HCT116 (cell line): Measurements from ENCODE around the gene TRPV2. TPM values are rescaled to one million over a fixed set of nuclear protein-coding genes. Genes with fewer than 3 reads are reported as not detected.

ENCODE experiments used
- ATAC-seq: fragments of 200-7000 bp; cut with Tn5 transposase; 2 replicates; pipeline ENCODE4 v1.9.1; 2020; ENCODE audit warnings: mild to moderate bottlenecking, moderate library complexity
- BruUV-seq: library from RNA; stranded (reverse); fragments of 400-500 nt; replicated peaks from 2 replicates; lab custom pipeline; 2021; lab: Mats Ljungman, UMichigan
- CTCF ChIA-PET: fragments of 300-600 bp; sonication (Branson Sonifier 250); formaldehyde crosslinking; loops from one replicate; lab custom pipeline; 2021; ENCODE audit warnings: antibody characterized with exemption; lab: Charles Lee
- POLR2A ChIA-PET: fragments of 300-600, 350-600 bp; sonication (Branson Sonifier 250); formaldehyde crosslinking; loops from one replicate; lab custom pipeline; 2021; ENCODE audit warnings: antibody characterized with exemption; lab: Charles Lee
- RAD21 ChIA-PET, 2 experiments: fragments of 300-600 bp; sonication (Branson Sonifier 250); formaldehyde crosslinking; loops; one replicate each; lab custom pipeline; 2023; ENCODE audit warnings: low total read pairs in 2 of 2; ENCODE audit not compliant: uncharacterized antibody in 2 of 2, unreplicated experiment in 2 of 2, low non-redundant PET in 1 of 2; lab: Charles Lee
- DNase-seq: peaks from one replicate; pipeline ENCODE4 v3.0.0-alpha.2; 2010; ENCODE audit warnings: low read depth, low spot score
- H2AFZ ChIP-seq: fragments of 200-600 bp; shearing (Covaris generic), sonication (generic); 2 replicates; pipeline ENCODE4 v1.6.1; 2017; ENCODE audit warnings: low read depth, mixed run types, mixed read lengths, antibody characterized with exemption, low read length; ENCODE audit not compliant: poor library complexity, severe bottlenecking
- H3K27ac ChIP-seq: 2 replicates; pipeline ENCODE4 v1.5.1; 2012; ENCODE audit warnings: low read depth, low read length
- H3K27me3 ChIP-seq: fragments of 200-600 bp; sonication (generic); 2 replicates; pipeline ENCODE4 v1.6.1; 2016; ENCODE audit warnings: mixed run types, low read length, mixed read lengths; ENCODE audit not compliant: insufficient read depth
- H3K36me3 ChIP-seq, 2 experiments: fragments of 200-500 bp in 1 of 2; fragments of 200-600 bp in 1 of 2; sonication (Bioruptor generic) in 1 of 2; sonication (generic) in 1 of 2; 2 replicates each; pipeline versions ENCODE4 v1.5.1 to v1.6.1; 2014 to 2016; ENCODE audit warnings: low read length in 2 of 2, inconsistent platforms in 1 of 2, mixed read lengths in 1 of 2, mixed run types in 1 of 2; ENCODE audit not compliant: insufficient read depth in 2 of 2, control insufficient read depth in 1 of 2
- H3K4me1 ChIP-seq, 2 experiments: fragments of 200-600 bp in 1 of 2; sonication (generic) in 1 of 2; 2 replicates each; pipeline versions ENCODE4 v1.5.1 to v1.6.1; 2012 to 2017; ENCODE audit warnings: low read length in 2 of 2, inconsistent platforms in 1 of 2, mild to moderate bottlenecking in 1 of 2, mixed read lengths in 1 of 2, mixed run types in 1 of 2, moderate library complexity in 1 of 2; ENCODE audit not compliant: insufficient read depth in 2 of 2, control insufficient read depth in 1 of 2
- H3K4me2 ChIP-seq: fragments of 200-600 bp; sonication (generic); 2 replicates; pipeline ENCODE4 v1.6.1; 2017; ENCODE audit warnings: mixed run types, low read length, mixed read lengths
- H3K4me3 ChIP-seq, 2 experiments: fragments of 200-600 bp in 1 of 2; sonication (generic) in 1 of 2; replicated peaks in 1 of 2; 2 replicates each; pipeline ENCODE4 v1.5.1; 2011 to 2016; ENCODE audit warnings: low read length in 2 of 2, control low read depth in 1 of 2, low read depth in 1 of 2, mild to moderate bottlenecking in 1 of 2, mixed read lengths in 1 of 2, mixed run types in 1 of 2
- H3K79me2 ChIP-seq: fragments of 200-600 bp; sonication (generic); 2 replicates; pipeline ENCODE4 v1.6.1; 2017; ENCODE audit warnings: mild to moderate bottlenecking, mixed run types, low read length, moderate library complexity, mixed read lengths; ENCODE audit not compliant: insufficient read depth
- H3K9ac ChIP-seq: fragments of 200-600 bp; sonication (generic); 2 replicates; pipeline ENCODE4 v1.6.1; 2016; ENCODE audit warnings: low read length, mixed read lengths
- H3K9me2 ChIP-seq: fragments of 200-600 bp; sonication (generic), shearing (Covaris generic); 2 replicates; pipeline ENCODE4 v1.6.1; 2017; ENCODE audit warnings: mixed run types, mild to moderate bottlenecking, moderate library complexity; ENCODE audit not compliant: insufficient read depth
- H3K9me3 ChIP-seq, 2 experiments: fragments of 200-500 bp in 1 of 2; fragments of 200-600 bp in 1 of 2; sonication (Bioruptor generic) in 1 of 2; sonication (generic) in 1 of 2; 2 replicates each; pipeline ENCODE4 v1.6.1; 2014 to 2017; ENCODE audit warnings: low read length in 2 of 2, mixed read lengths in 2 of 2, inconsistent platforms in 1 of 2, low read depth in 1 of 2, mild to moderate bottlenecking in 1 of 2, mixed run types in 1 of 2, moderate library complexity in 1 of 2; ENCODE audit not compliant: control insufficient read depth in 1 of 2, insufficient read depth in 1 of 2
- H4K20me1 ChIP-seq: fragments of 200-600 bp; sonication (generic), shearing (Covaris generic); 2 replicates; pipeline ENCODE4 v1.6.1; 2017; ENCODE audit warnings: mixed run types, mild to moderate bottlenecking, moderate library complexity; ENCODE audit not compliant: insufficient read depth
- CBX3 ChIP-seq: IDR thresholded peaks from 2 replicates; pipeline ENCODE4 v1.6.1; 2012; ENCODE audit warnings: low read depth
- CEBPB ChIP-seq: IDR thresholded peaks from 2 replicates; pipeline ENCODE4 v1.6.1; 2012; ENCODE audit warnings: low read depth
- ELF1 ChIP-seq: IDR thresholded peaks from 2 replicates; pipeline ENCODE4 v1.6.1; 2012; ENCODE audit warnings: low read depth, borderline replicate concordance
- EZH2 ChIP-seq: fragments of 200-600 bp; sonication (generic); IDR thresholded peaks from 2 replicates; pipeline ENCODE4 v1.6.1; 2017; ENCODE audit warnings: antibody characterized with exemption, mixed run types
- POLR2A ChIP-seq: IDR thresholded peaks from 2 replicates; pipeline ENCODE4 v1.7.0; 2011; ENCODE audit warnings: borderline replicate concordance; ENCODE audit not compliant: insufficient read depth, insufficient read length; ENCODE audit errors: extremely low read depth
- POLR2AphosphoS5 ChIP-seq: IDR thresholded peaks from 2 replicates; pipeline ENCODE4 v1.6.1; 2011; ENCODE audit warnings: mild to moderate bottlenecking, low read depth, low read length, moderate library complexity
- RAD21 ChIP-seq: IDR thresholded peaks from 2 replicates; pipeline ENCODE4 v1.6.1; 2012; ENCODE audit warnings: low read depth, mild to moderate bottlenecking
- SIN3A ChIP-seq: IDR thresholded peaks from 2 replicates; pipeline ENCODE4 v1.6.1; 2012; ENCODE audit warnings: low read depth
- SP1 ChIP-seq: IDR thresholded peaks from 2 replicates; pipeline ENCODE4 v1.6.1; 2012; ENCODE audit warnings: low read depth
- SRF ChIP-seq: IDR thresholded peaks from 2 replicates; pipeline ENCODE4 v1.6.1; 2012; ENCODE audit warnings: low read depth
- TCF7L2 ChIP-seq: IDR thresholded peaks from 2 replicates; pipeline ENCODE4 v1.7.0; 2011; ENCODE audit warnings: borderline replicate concordance, inconsistent platforms; ENCODE audit not compliant: insufficient read depth, insufficient read length; ENCODE audit errors: extremely low read depth
- YY1 ChIP-seq: IDR thresholded peaks from 2 replicates; pipeline ENCODE4 v1.6.1; 2011; ENCODE audit warnings: low read length, low read depth, moderate library complexity, mild to moderate bottlenecking; ENCODE audit not compliant: insufficient replicate concordance; ENCODE audit errors: extremely low read depth
- ZFX ChIP-seq: fragments of 450-650 bp; IDR thresholded peaks from 2 replicates; pipeline ENCODE4 v1.6.1; 2017
- ZNF274 ChIP-seq: fragments of 200-500 bp; sonication (Bioruptor generic); IDR thresholded peaks from 2 replicates; pipeline ENCODE4 v1.6.1; 2014; ENCODE audit warnings: mild to moderate bottlenecking, low read depth, low read length, inconsistent platforms
- intact Hi-C: fragments of 100-400 bp; cut with micrococcal nuclease; formaldehyde crosslinking; loops from 2 replicates; pipeline ENCODE4 v1.10.0; 2022
- total RNA-seq: library from RNA; stranded (reverse); gene quantifications from one replicate; pipeline ENCODE4 v1.2.1, GENCODE V29; 2021; ENCODE audit not compliant: unreplicated experiment
- TF ChIP-seq, protein P1 (sequence below): IDR thresholded peaks from 2 replicates; pipeline ENCODE4 v1.6.1; 2012
- TF ChIP-seq, protein P2 (sequence below): IDR thresholded peaks from 2 replicates; pipeline ENCODE4 v1.6.1; 2011; ENCODE audit warnings: mild to moderate bottlenecking, low read length, moderate library complexity; ENCODE audit not compliant: insufficient replicate concordance; ENCODE audit errors: extremely low read depth
- TF ChIP-seq, protein P3 (sequence below): IDR thresholded peaks from 2 replicates; pipeline ENCODE4 v1.6.1; 2012
- TF ChIP-seq, protein P4 (sequence below): IDR thresholded peaks from 2 replicates; pipeline ENCODE4 v1.6.1; 2012; ENCODE audit warnings: low read depth

The TRPV2 gene
- total RNA-seq, 1 experiment from 2014 or later = 2.7 TPM

DNA sequence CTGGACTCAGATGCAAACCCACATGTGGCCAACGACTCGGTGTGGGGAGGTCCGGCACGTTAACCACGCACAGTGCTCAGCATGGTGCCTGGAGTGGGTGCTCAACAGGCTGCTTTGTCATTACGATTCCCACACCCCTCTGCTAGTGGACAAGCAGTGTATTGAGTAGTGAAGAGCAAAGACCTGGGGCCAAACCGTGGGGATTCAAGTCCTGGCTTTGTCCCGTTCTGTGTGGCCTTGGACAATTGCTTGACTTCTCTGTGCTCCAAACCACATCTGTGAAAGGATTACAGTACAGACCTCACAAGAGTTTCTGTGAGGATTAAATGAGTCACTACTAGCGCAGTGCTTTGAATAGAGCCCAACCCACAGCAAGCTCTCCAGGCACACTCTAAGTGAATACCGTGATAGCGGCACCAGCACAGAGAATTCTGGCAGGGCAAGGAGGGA is 33.8 kb downstream of the TRPV2 start:
- intact Hi-C loops = no loop called here
- H3K27me3 ChIP-seq = no peaks in the 10 kb centered on the region
- H3K79me2 ChIP-seq = peaks cover 35% of the 10 kb centered on the region; the same call in 1 of the 2 replicates
- H4K20me1 ChIP-seq = peaks cover 8% of the 10 kb centered on the region; the same call in 1 of the 2 replicates
- BruUV-seq = no TSS peak
- no peaks in the 10 kb centered on the region for H3K9me2 ChIP-seq
- DNase-seq = no peak
- no peak for TF ChIP-seq YY1
- no peak for TF ChIP-seq ZNF274
- TF ChIP-seq POLR2A = no peak
- TF ChIP-seq, protein P1, sequence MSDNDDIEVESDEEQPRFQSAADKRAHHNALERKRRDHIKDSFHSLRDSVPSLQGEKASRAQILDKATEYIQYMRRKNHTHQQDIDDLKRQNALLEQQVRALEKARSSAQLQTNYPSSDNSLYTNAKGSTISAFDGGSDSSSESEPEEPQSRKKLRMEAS = no peak
- TF ChIP-seq CBX3 = no peak
- TF ChIP-seq, protein P2, sequence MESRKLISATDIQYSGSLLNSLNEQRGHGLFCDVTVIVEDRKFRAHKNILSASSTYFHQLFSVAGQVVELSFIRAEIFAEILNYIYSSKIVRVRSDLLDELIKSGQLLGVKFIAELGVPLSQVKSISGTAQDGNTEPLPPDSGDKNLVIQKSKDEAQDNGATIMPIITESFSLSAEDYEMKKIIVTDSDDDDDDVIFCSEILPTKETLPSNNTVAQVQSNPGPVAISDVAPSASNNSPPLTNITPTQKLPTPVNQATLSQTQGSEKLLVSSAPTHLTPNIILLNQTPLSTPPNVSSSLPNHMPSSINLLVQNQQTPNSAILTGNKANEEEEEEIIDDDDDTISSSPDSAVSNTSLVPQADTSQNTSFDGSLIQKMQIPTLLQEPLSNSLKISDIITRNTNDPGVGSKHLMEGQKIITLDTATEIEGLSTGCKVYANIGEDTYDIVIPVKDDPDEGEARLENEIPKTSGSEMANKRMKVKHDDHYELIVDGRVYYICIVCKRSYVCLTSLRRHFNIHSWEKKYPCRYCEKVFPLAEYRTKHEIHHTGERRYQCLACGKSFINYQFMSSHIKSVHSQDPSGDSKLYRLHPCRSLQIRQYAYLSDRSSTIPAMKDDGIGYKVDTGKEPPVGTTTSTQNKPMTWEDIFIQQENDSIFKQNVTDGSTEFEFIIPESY = no peak
- TF ChIP-seq, protein P3, sequence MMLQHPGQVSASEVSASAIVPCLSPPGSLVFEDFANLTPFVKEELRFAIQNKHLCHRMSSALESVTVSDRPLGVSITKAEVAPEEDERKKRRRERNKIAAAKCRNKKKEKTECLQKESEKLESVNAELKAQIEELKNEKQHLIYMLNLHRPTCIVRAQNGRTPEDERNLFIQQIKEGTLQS = no peak
- TF ChIP-seq POLR2AphosphoS5 = no peak; the same call in 1 of the 2 replicates
- TF ChIP-seq RAD21 = no peak
- no peak for TF ChIP-seq CEBPB
- TF ChIP-seq SP1 = no peak
- TF ChIP-seq, protein P4, sequence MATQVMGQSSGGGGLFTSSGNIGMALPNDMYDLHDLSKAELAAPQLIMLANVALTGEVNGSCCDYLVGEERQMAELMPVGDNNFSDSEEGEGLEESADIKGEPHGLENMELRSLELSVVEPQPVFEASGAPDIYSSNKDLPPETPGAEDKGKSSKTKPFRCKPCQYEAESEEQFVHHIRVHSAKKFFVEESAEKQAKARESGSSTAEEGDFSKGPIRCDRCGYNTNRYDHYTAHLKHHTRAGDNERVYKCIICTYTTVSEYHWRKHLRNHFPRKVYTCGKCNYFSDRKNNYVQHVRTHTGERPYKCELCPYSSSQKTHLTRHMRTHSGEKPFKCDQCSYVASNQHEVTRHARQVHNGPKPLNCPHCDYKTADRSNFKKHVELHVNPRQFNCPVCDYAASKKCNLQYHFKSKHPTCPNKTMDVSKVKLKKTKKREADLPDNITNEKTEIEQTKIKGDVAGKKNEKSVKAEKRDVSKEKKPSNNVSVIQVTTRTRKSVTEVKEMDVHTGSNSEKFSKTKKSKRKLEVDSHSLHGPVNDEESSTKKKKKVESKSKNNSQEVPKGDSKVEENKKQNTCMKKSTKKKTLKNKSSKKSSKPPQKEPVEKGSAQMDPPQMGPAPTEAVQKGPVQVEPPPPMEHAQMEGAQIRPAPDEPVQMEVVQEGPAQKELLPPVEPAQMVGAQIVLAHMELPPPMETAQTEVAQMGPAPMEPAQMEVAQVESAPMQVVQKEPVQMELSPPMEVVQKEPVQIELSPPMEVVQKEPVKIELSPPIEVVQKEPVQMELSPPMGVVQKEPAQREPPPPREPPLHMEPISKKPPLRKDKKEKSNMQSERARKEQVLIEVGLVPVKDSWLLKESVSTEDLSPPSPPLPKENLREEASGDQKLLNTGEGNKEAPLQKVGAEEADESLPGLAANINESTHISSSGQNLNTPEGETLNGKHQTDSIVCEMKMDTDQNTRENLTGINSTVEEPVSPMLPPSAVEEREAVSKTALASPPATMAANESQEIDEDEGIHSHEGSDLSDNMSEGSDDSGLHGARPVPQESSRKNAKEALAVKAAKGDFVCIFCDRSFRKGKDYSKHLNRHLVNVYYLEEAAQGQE = no peak
- TF ChIP-seq ELF1 = no peak
- no peak for TF ChIP-seq EZH2
- no peak for TF ChIP-seq SRF
- no peak for TF ChIP-seq TCF7L2
- no peak for TF ChIP-seq SIN3A
- no peak for TF ChIP-seq ZFX
- TF ChIP-seq, all 23 proteins: peak for 0
- H3K9ac ChIP-seq = no peak overlapping the region
- H3K4me3 ChIP-seq = no peak overlapping the region
- no peak overlapping the region for H3K4me2 ChIP-seq
- no peak overlapping the region for H3K27ac ChIP-seq
- ChIA-PET RAD21 (no interaction called here), POLR2A (interaction anchor here (1.5 to 1.7 kb wide), 1 partner anchor 10 kb away, joined by 5 to 9 read pairs; no protein-coding TSS in a partner anchor), CTCF (interaction anchor here (1.0 kb wide), 1 partner anchor 72 kb away, joined by 3 read pairs; no protein-coding TSS in a partner anchor)
- H3K36me3 ChIP-seq = peaks cover 4 to 34% of the 10 kb centered on the region in 2 experiments; a peak in 2 of 4 replicates
- no peaks in the 10 kb centered on the region for H3K9me3 ChIP-seq
- ATAC-seq = no peak
- no peak overlapping the region for H2AFZ ChIP-seq
- peaks cover 0 to 27% of the 10 kb centered on the region in 2 experiments; a peak in 2 of 4 replicates for H3K4me1 ChIP-seq
